ENCODE measurements around the gene RNASE7. TPM values are rescaled to one million over a fixed set of nuclear protein-coding genes. Genes with fewer than 3 reads are reported as not detected.

RNASE7 gene
- total RNA-seq, 1 donor from 2014 or later = 0.34 TPM

- Mint-ChIP-seq H3K27ac (no peak overlapping the region), H3K4me1 (peaks cover 12% of the 10 kb centered on the region), H3K4me3 (no peak overlapping the region), H3K36me3 (no peaks in the 10 kb centered on the region), H3K9me3 (no peaks in the 10 kb centered on the region), H3K27me3 (ENCODE audit: low read depth) (no peaks in the 10 kb centered on the region)
- TF ChIP-seq CTCF (IDR thresholded peaks at IDR 0.05; ENCODE audit: unreplicated experiment) = no peak
- DNase-seq (ENCODE audit: low spot score in 2 of 2, unreplicated experiment in 2 of 2) = no peak
These were observed 13.4 kb downstream of the RNASE7 start for GRCh38 chr14:21055432-21056117.

- DNase-seq (ENCODE audit: low spot score in 2 of 2, unreplicated experiment in 2 of 2) = no peak
- no peak for TF ChIP-seq CTCF (IDR thresholded peaks at IDR 0.05; ENCODE audit: unreplicated experiment)
- H3K36me3 Mint-ChIP-seq = no peaks in the 10 kb centered on the region
- no peak overlapping the region for H3K27ac Mint-ChIP-seq
- H3K27me3 Mint-ChIP-seq (ENCODE audit: low read depth) = no peaks in the 10 kb centered on the region
- H3K9me3 Mint-ChIP-seq = no peaks in the 10 kb centered on the region
- peaks cover 12% of the 10 kb centered on the region for H3K4me1 Mint-ChIP-seq
- no peak overlapping the region for H3K4me3 Mint-ChIP-seq
These were observed 14.5 kb downstream of the RNASE7 start for GRCh38 chr14:21056520-21057163.

- Mint-ChIP-seq H3K4me3 (no peak within 1 kb of the TSS), H3K9me3 (no peaks in the 10 kb centered on the region), H3K36me3 (no peaks in the 10 kb centered on the region), H3K27ac (no peak within 1 kb of the TSS), H3K4me1 (peaks cover 13% of the 10 kb centered on the region), H3K27me3 (ENCODE audit: low read depth) (no peaks in the 10 kb centered on the region)
- no peak for TF ChIP-seq CTCF (IDR thresholded peaks at IDR 0.05; ENCODE audit: unreplicated experiment)
- DNase-seq (ENCODE audit: low spot score in 2 of 2, unreplicated experiment in 2 of 2) = no peak
These were observed 15.9 kb downstream of the RNASE7 start, which contains the start of gene RNASE8 for GRCh38 chr14:21057803-21058675. Gene RNASE8, plus strand, starts transcription at chr14:21057822. Its CDS starts 71 bp downstream, at chr14:21057893.

- Mint-ChIP-seq H3K9me3 (no peaks in the 10 kb centered on the region), H3K27ac (no peak overlapping the region), H3K4me1 (peaks cover 21% of the 10 kb centered on the region), H3K27me3 (ENCODE audit: low read depth) (no peaks in the 10 kb centered on the region), H3K4me3 (no peak overlapping the region), H3K36me3 (no peaks in the 10 kb centered on the region)
- no peak for DNase-seq (ENCODE audit: low spot score in 2 of 2, unreplicated experiment in 2 of 2)
- TF ChIP-seq CTCF (IDR thresholded peaks at IDR 0.05; ENCODE audit: unreplicated experiment) = no peak
These were observed 16.7 kb downstream of the RNASE7 start for GRCh38 chr14:21058903-21059302.

- no peak for TF ChIP-seq CTCF (IDR thresholded peaks at IDR 0.05; ENCODE audit: unreplicated experiment)
- H3K27ac Mint-ChIP-seq = no peak overlapping the region
- no peaks in the 10 kb centered on the region for H3K36me3 Mint-ChIP-seq
- H3K4me3 Mint-ChIP-seq = no peak overlapping the region
- DNase-seq (ENCODE audit: low spot score in 2 of 2, unreplicated experiment in 2 of 2) = no peak
- H3K4me1 Mint-ChIP-seq = peaks cover 22% of the 10 kb centered on the region
- no peaks in the 10 kb centered on the region for H3K9me3 Mint-ChIP-seq
- H3K27me3 Mint-ChIP-seq (ENCODE audit: low read depth) = no peaks in the 10 kb centered on the region
These were observed 17.9 kb downstream of the RNASE7 start for GRCh38 chr14:21059842-21060613.

All from mesothelial cell of epicardium (in vitro differentiated cells).